Activated CD4-positive, alpha-beta T cell treated with anti-CD3 and anti-CD28 coated beads, Interleukin-2, amount 10 ng/mL, durations not matched to agents 7 days and 5 days (primary cell): ENCODE measurements around the gene BIRC5. TPM values are rescaled to one million over a fixed set of nuclear protein-coding genes. Genes with fewer than 3 reads are reported as not detected.
"Not testable (repeated sequence)": the region's sequence is repeated elsewhere in the genome, so short reads cannot be mapped to it uniquely, and the experiment has no call there.

Experiments
- CTCF ChIA-PET: fragments of 350-600 bp; sonication (Branson Sonifier 250); formaldehyde crosslinking; loops from one replicate; lab custom pipeline; 2021; ENCODE audit warnings: antibody characterized with exemption; lab: Charles Lee
- POLR2A ChIA-PET: fragments of 350-600 bp; sonication (Branson Sonifier 250); formaldehyde crosslinking; loops from one replicate; lab custom pipeline; 2021; ENCODE audit warnings: antibody characterized with exemption; lab: Charles Lee
- DNase-seq: peaks from one replicate; pipeline ENCODE4 v3.0.0-alpha.2; 2020
- H3K27ac Mint-ChIP-seq: one replicate; pipeline ENCODE4 v1.8.0; 2021; ENCODE audit warnings: mild to moderate bottlenecking, moderate library complexity, mixed read lengths
- H3K27me3 Mint-ChIP-seq: one replicate; pipeline ENCODE4 v1.8.0; 2021; ENCODE audit warnings: mixed read lengths
- H3K36me3 Mint-ChIP-seq: one replicate; pipeline ENCODE4 v1.8.0; 2021; ENCODE audit warnings: low read depth, mixed read lengths
- H3K4me1 Mint-ChIP-seq: one replicate; pipeline ENCODE4 v1.8.0; 2021; ENCODE audit warnings: mixed read lengths
- H3K4me3 Mint-ChIP-seq: one replicate; pipeline ENCODE4 v1.8.0; 2021; ENCODE audit warnings: mild to moderate bottlenecking, moderate library complexity, mixed read lengths
- H3K9me3 Mint-ChIP-seq: one replicate; pipeline ENCODE4 v1.8.0; 2021; ENCODE audit warnings: mixed read lengths
- total RNA-seq, 2 experiments: library from RNA; stranded (reverse); gene quantifications; one replicate each; pipeline ENCODE4 v1.2.3, GENCODE V29; 2021

BIRC5 gene
- total RNA-seq, 2 experiments from 2014 or later, result 113 to 117 TPM

- H3K36me3 Mint-ChIP-seq, result no peaks in the 10 kb centered on the region
- ChIA-PET POLR2A (interaction anchor here (1.2 kb wide), 1 partner anchor 108 kb away, joined by 4 read pairs; no protein-coding TSS in a partner anchor), CTCF (interaction anchor here (0.6 to 3.1 kb wide), 46 partner anchors 8 to 561 kb away, joined by 3 to 27 read pairs (median 4); partner anchors contain the start of gene TMEM235)
- peak; percentile 88 for DNase-seq
- H3K27ac Mint-ChIP-seq, result peak overlapping the region; percentile 88
- H3K9me3 Mint-ChIP-seq, result peaks cover 2% of the 10 kb centered on the region
- no peaks in the 10 kb centered on the region for H3K27me3 Mint-ChIP-seq
- peak overlapping the region; percentile 77 for H3K4me3 Mint-ChIP-seq
- H3K4me1 Mint-ChIP-seq, result peaks cover 48% of the 10 kb centered on the region
Observed at GRCh38 chr17:78250891-78251772, 37.1 kb downstream of the BIRC5 start.

GRCh38 chr17:78251773-78252103 lies 37.7 kb downstream of the BIRC5 start:
- Mint-ChIP-seq H3K36me3 (no peaks in the 10 kb centered on the region), H3K27me3 (no peaks in the 10 kb centered on the region), H3K9me3 (peaks cover 2% of the 10 kb centered on the region), H3K4me3 (peak overlapping the region; percentile 77), H3K27ac (peak overlapping the region; percentile 88), H3K4me1 (peaks cover 54% of the 10 kb centered on the region)
- no peak for DNase-seq
- CTCF ChIA-PET, result interaction anchor here (0.6 to 3.1 kb wide), 31 partner anchors 9 to 236 kb away, joined by 3 to 27 read pairs (median 5); partner anchors contain the start of gene TMEM235
- POLR2A ChIA-PET, result no interaction called here

- peaks cover 57% of the 10 kb centered on the region for H3K4me1 Mint-ChIP-seq
- peaks cover 2% of the 10 kb centered on the region for H3K9me3 Mint-ChIP-seq
- no peaks in the 10 kb centered on the region for H3K27me3 Mint-ChIP-seq
- H3K4me3 Mint-ChIP-seq, result peak overlapping the region; percentile 77
- H3K36me3 Mint-ChIP-seq, result no peaks in the 10 kb centered on the region
- CTCF ChIA-PET, result interaction anchor here (0.7 to 3.1 kb wide), 12 partner anchors 10 to 170 kb away, joined by 3 to 18 read pairs (median 6); partner anchors contain the start of gene TMEM235
- POLR2A ChIA-PET, result no interaction called here
- DNase-seq, result peak; percentile 85
- peak overlapping the region; percentile 88 for H3K27ac Mint-ChIP-seq
Observed at GRCh38 chr17:78252111-78252634, 38.1 kb downstream of the BIRC5 start.

GRCh38 chr17:78252701-78253635 lies 38.9 kb downstream of the BIRC5 start:
- Mint-ChIP-seq H3K36me3 (no peaks in the 10 kb centered on the region), H3K9me3 (peaks cover 2% of the 10 kb centered on the region), H3K27ac (peak overlapping the region; percentile 88), H3K4me1 (peaks cover 65% of the 10 kb centered on the region), H3K4me3 (peak overlapping the region; percentile 77), H3K27me3 (no peaks in the 10 kb centered on the region)
- CTCF ChIA-PET, result interaction anchor here (0.6 to 1.7 kb wide), 4 partner anchors 10 to 30 kb away, joined by 3 to 8 read pairs (median 3); no protein-coding TSS in a partner anchor
- POLR2A ChIA-PET, result no interaction called here
- peak; percentile 36 for DNase-seq

- not testable (repeated sequence) for H3K27me3 Mint-ChIP-seq
Observed at GRCh38 chr17:78253636-78253945, 39.5 kb downstream of the BIRC5 start.

GRCh38 chr17:78253946-78254672 lies 40.1 kb downstream of the BIRC5 start:
- Mint-ChIP-seq H3K9me3 (peaks cover 2% of the 10 kb centered on the region), H3K27ac (peak overlapping the region; percentile 89), H3K36me3 (no peaks in the 10 kb centered on the region), H3K27me3 (no peaks in the 10 kb centered on the region), H3K4me1 (peaks cover 70% of the 10 kb centered on the region), H3K4me3 (peak overlapping the region; percentile 77)
- peak; percentile 86 for DNase-seq
- ChIA-PET CTCF (interaction anchor here (2.8 kb wide), 1 partner anchor 168 kb away, joined by 10 read pairs; no protein-coding TSS in a partner anchor), POLR2A (no interaction called here)

More at GRCh38 chr17:78253636-78253945, 39.5 kb downstream of the BIRC5 start:
- CTCF ChIA-PET, result interaction anchor here (0.6 to 0.7 kb wide), 2 partner anchors 22 to 31 kb away, joined by 3 read pairs; no protein-coding TSS in a partner anchor
- H3K9me3 Mint-ChIP-seq, H3K36me3 Mint-ChIP-seq, DNase-seq, POLR2A ChIA-PET: not testable (repeated sequence)
- peak overlapping the region; percentile 89 for H3K27ac Mint-ChIP-seq
- peak overlapping the region; percentile 77 for H3K4me3 Mint-ChIP-seq
- peaks cover 69% of the 10 kb centered on the region for H3K4me1 Mint-ChIP-seq

GRCh38 chr17:78255029-78255656 lies 41.1 kb downstream of the BIRC5 start:
- Mint-ChIP-seq H3K4me3 (peak overlapping the region; percentile 77), H3K27ac (peak overlapping the region; percentile 75), H3K9me3 (peaks cover 2% of the 10 kb centered on the region), H3K27me3 (no peaks in the 10 kb centered on the region), H3K4me1 (peaks cover 76% of the 10 kb centered on the region), H3K36me3 (no peaks in the 10 kb centered on the region)
- ChIA-PET CTCF (interaction anchor here (0.5 to 2.8 kb wide), 8 partner anchors 9 to 397 kb away, joined by 3 to 10 read pairs (median 3); partner anchors contain the start of gene SOCS3), POLR2A (no interaction called here)
- no peak for DNase-seq

- H3K27ac Mint-ChIP-seq, result peak overlapping the region; percentile 36
- peaks cover 78% of the 10 kb centered on the region for H3K4me1 Mint-ChIP-seq
- H3K27me3 Mint-ChIP-seq, result no peaks in the 10 kb centered on the region
- peaks cover 2% of the 10 kb centered on the region for H3K9me3 Mint-ChIP-seq
- ChIA-PET CTCF (interaction anchor here (0.9 to 2.8 kb wide), 7 partner anchors 10 to 166 kb away, joined by 3 to 10 read pairs (median 3); partner anchors contain the start of gene SOCS3), POLR2A (no interaction called here)
- H3K36me3 Mint-ChIP-seq, result no peaks in the 10 kb centered on the region
- no peak for DNase-seq
- no peak overlapping the region for H3K4me3 Mint-ChIP-seq
Observed at GRCh38 chr17:78255953-78256706, 42.1 kb downstream of the BIRC5 start.

GRCh38 chr17:78256707-78257591 lies 42.9 kb downstream of the BIRC5 start:
- peaks cover 2% of the 10 kb centered on the region for H3K9me3 Mint-ChIP-seq
- peak overlapping the region; percentile 92 for H3K27ac Mint-ChIP-seq
- ChIA-PET POLR2A (no interaction called here), CTCF (interaction anchor here (0.9 to 2.8 kb wide), 9 partner anchors 10 to 165 kb away, joined by 3 to 10 read pairs (median 3); partner anchors contain the start of gene SOCS3)
- H3K27me3 Mint-ChIP-seq, result no peaks in the 10 kb centered on the region
- DNase-seq, result no peak
- H3K4me3 Mint-ChIP-seq, result no peak overlapping the region
- peaks cover 77% of the 10 kb centered on the region for H3K4me1 Mint-ChIP-seq
- no peaks in the 10 kb centered on the region for H3K36me3 Mint-ChIP-seq

GRCh38 chr17:78257810-78258322 lies 43.8 kb downstream of the BIRC5 start:
- H3K4me3 Mint-ChIP-seq, result peak overlapping the region; percentile 12
- POLR2A ChIA-PET, result no interaction called here

More at GRCh38 chr17:78257810-78258322, 43.8 kb downstream of the BIRC5 start:
- H3K27ac Mint-ChIP-seq, result peak overlapping the region; percentile 92
- CTCF ChIA-PET, result interaction anchor here (1.0 to 1.8 kb wide), 4 partner anchors 13 to 164 kb away, joined by 3 to 7 read pairs (median 4); partner anchors contain the start of gene SOCS3
- no peaks in the 10 kb centered on the region for H3K27me3 Mint-ChIP-seq
- H3K4me1 Mint-ChIP-seq, result peaks cover 75% of the 10 kb centered on the region
- peaks cover 1% of the 10 kb centered on the region for H3K36me3 Mint-ChIP-seq
- no peak for DNase-seq
- H3K9me3 Mint-ChIP-seq, result peaks cover 2% of the 10 kb centered on the region
